Measurements from ENCODE around the gene RAB31. TPM values are rescaled to one million over a fixed set of nuclear protein-coding genes. Genes with fewer than 3 reads are reported as not detected.
"Not testable (repeated sequence)": the region's sequence is repeated elsewhere in the genome, so short reads cannot be mapped to it uniquely, and the experiment has no call there.

The RAB31 gene
- total and polyA plus RNA-seq, 2 of the 13 experiments (the other 11 are each of a cell fraction or from before 2014, with no cell fraction given), result 1.1 to 1.7 TPM

DNA sequence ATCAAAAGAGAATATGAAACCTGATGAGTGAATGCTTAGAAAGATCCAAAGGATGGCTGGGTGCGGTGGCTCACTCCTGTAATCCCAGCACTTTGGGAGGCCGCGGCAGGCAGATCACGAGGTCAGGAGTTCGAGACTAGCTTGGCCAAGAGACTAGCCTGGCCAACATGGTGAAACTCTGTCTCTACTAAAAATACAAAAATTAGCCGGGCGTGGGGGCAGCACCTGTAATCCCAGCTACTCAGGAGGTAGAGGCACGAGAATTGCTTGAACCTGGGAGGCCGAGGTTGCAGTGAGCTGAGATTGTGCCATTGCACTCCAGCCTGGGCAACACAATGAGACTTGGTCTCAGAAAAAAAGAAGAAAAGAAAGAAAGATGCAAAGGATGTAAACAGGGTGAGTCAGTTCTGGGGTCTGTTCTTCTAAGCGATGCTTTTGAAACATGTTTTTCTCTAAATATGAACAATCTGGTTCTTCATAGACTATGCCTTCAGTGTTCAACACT, 189.7 kb downstream of the RAB31 start:
- H3K4me3 ChIP-seq (replicated peaks in 1 of 3; ENCODE audit: insufficient read depth in 1 of 3, low read depth in 2 of 3, low read length in 3 of 3); CTCF ChIA-PET (ENCODE audit: low intra/inter-chr PET ratio, low total read pairs); intact Hi-C loops (cut with micrococcal nuclease; ENCODE audit: unreplicated experiment); H3K27ac ChIP-seq (ENCODE audit: extremely low read length, insufficient read depth, low read length); in situ Hi-C loops (cut with HindIII; ENCODE audit: extremely low pct_ligation_motif_present, low pct_unique_long_range_greater_than_20kb); H3K27me3 ChIP-seq (ENCODE audit: control insufficient read depth in 1 of 2, insufficient read depth in 2 of 2, low read length in 2 of 2); DNase-seq (ENCODE audit: low spot score); FAIRE-seq; H3K4me2 ChIP-seq (ENCODE audit: low read depth, low read length); H2AFZ ChIP-seq (ENCODE audit: low read length); H3K36me3 ChIP-seq (replicated peaks in 1 of 2; ENCODE audit: control insufficient read depth in 1 of 2, insufficient read depth in 2 of 2, low read length in 2 of 2); H3K9ac ChIP-seq (ENCODE audit: insufficient read depth, low read depth, low read length); BruUV-seq (replicated peaks); H4K20me1 ChIP-seq (ENCODE audit: insufficient read depth, low read length); ATAC-seq; H3K79me2 ChIP-seq (ENCODE audit: insufficient read depth, low read length); H3K9me3 ChIP-seq (ENCODE audit: low read length): not testable (repeated sequence)
- WGBS (ENCODE audit: low lambda C conversion rate), result 96% methylated on average over 10 of the region's 10 CpGs
- H3K4me1 ChIP-seq (ENCODE audit: insufficient read depth, low read length), result peaks cover 32% of the 10 kb centered on the region
- POLR2A ChIA-PET, result interaction anchor here (1.5 kb wide), 1 partner anchor 16 kb away, joined by 5 read pairs; the partner anchor contains the start of gene VAPA

DNA sequence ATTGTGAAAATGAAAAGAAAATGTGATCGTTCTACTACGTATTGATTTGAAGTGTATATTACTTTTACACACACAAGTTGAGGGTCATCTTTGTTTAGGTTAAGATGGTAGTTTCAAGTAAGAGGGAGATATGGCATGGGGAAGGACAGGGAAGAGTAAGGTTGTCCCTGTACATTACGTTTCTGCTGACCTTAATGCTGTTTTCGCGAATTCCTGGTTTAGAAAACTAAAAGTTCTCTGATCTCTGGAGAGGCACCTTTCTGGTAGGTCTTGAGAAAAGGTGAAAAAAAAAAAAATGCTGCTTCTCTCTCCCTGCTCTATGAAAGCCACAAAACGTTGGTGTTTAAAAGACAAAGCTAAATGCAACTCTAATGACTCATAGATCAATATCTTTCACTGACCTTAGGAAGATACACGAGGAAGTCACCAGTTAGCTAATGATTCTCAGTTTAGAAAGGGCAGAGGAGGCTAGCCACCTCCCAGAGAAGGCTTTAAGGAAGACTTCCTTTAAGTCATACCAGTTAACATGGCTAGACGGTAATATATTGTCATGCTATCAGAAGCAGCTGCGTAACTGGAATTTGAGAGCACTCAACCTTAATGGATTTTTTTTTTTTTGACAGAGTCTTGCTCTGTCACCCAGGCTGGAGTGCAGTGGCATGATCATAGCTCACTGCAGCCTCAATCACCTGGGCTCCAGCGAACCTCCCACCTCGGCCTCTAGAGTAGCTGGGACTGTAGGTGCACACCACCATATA, 190.9 kb downstream of the RAB31 start:
- H2AFZ ChIP-seq (ENCODE audit: low read length), result no peak overlapping the region
- WGBS (ENCODE audit: low lambda C conversion rate), result 15% methylated on average over 11 of the region's 11 CpGs
- FAIRE-seq (peak; percentile 50), DNase-seq (ENCODE audit: low spot score) (peak; percentile 75), ATAC-seq (peak; percentile 92)
- intact Hi-C loops (cut with micrococcal nuclease; ENCODE audit: unreplicated experiment), result no loop called here
- peak overlapping the region; percentile 30; the same call in 1 of the 2 replicates for H3K9ac ChIP-seq (ENCODE audit: insufficient read depth, low read depth, low read length)
- H3K9me3 ChIP-seq (ENCODE audit: low read length), result no peaks in the 10 kb centered on the region
- H3K4me3 ChIP-seq (replicated peaks in 1 of 3; ENCODE audit: insufficient read depth in 1 of 3, low read depth in 2 of 3, low read length in 3 of 3), result peak overlapping the region in 1 of 3 experiments; percentile 30; a peak in 1 of 6 replicates
- H3K36me3 ChIP-seq (replicated peaks in 1 of 2; ENCODE audit: control insufficient read depth in 1 of 2, insufficient read depth in 2 of 2, low read length in 2 of 2), result no peaks in the 10 kb centered on the region
- H3K4me2 ChIP-seq (ENCODE audit: low read depth, low read length), result peak overlapping the region; percentile 41
- in situ Hi-C loops (cut with HindIII; ENCODE audit: extremely low pct_ligation_motif_present, low pct_unique_long_range_greater_than_20kb), result no loop called here
- H3K27ac ChIP-seq (ENCODE audit: extremely low read length, insufficient read depth, low read length), result peak overlapping the region; percentile 29
- no peaks in the 10 kb centered on the region for H3K27me3 ChIP-seq (ENCODE audit: control insufficient read depth in 1 of 2, insufficient read depth in 2 of 2, low read length in 2 of 2)
- no TSS peak for BruUV-seq (replicated peaks)
- POLR2A ChIA-PET, result interaction anchor here (0.9 to 1.3 kb wide), 3 partner anchors 15 to 29 kb away, joined by 3 to 19 read pairs (median 8); partner anchors contain the start of gene VAPA
- no peaks in the 10 kb centered on the region for H4K20me1 ChIP-seq (ENCODE audit: insufficient read depth, low read length)
- no peaks in the 10 kb centered on the region for H3K79me2 ChIP-seq (ENCODE audit: insufficient read depth, low read length)
- H3K4me1 ChIP-seq (ENCODE audit: insufficient read depth, low read length), result peaks cover 25% of the 10 kb centered on the region
- CTCF ChIA-PET (ENCODE audit: low intra/inter-chr PET ratio, low total read pairs), result no interaction called here
- TF ChIP-seq HMG20A (CRISPR knock-in tag; IDR thresholded peaks at IDR 0.05; ENCODE audit: borderline replicate concordance), result peak; percentile 53; the same call in 1 of the 2 replicates
- peak; percentile 41; the same call in 1 of the 2 replicates for TF ChIP-seq ZNF362 (CRISPR knock-in tag; IDR thresholded peaks at IDR 0.05; ENCODE audit: borderline replicate concordance)
- TF ChIP-seq ZNF644 (CRISPR knock-in tag; IDR thresholded peaks at IDR 0.05; ENCODE audit: low read depth), result 0 out of 2 replicates have a peak, but pooled peaks have one; percentile 24
- peak in 1 of 2 experiments; percentile 58; a peak in 1 of 4 replicates for TF ChIP-seq EP300 (IDR thresholded peaks at IDR 0.05; ENCODE audit: low read depth in 2 of 2, low read length in 2 of 2)
- TF ChIP-seq EP300 (CRISPR knock-in tag; IDR thresholded peaks at IDR 0.05; ENCODE audit: borderline replicate concordance), result no peak
- 0 out of 2 replicates have a peak, but pooled peaks have one; percentile 19 for TF ChIP-seq HDAC1 (CRISPR knock-in tag; IDR thresholded peaks at IDR 0.05)
- TF ChIP-seq CREM (IDR thresholded peaks at IDR 0.05), result peak; percentile 47; the same call in 1 of the 2 replicates
- no peak for TF ChIP-seq CREM (CRISPR knock-in tag; IDR thresholded peaks at IDR 0.05)
- TF ChIP-seq ZNF331 (CRISPR knock-in tag; IDR thresholded peaks at IDR 0.05), result peak; percentile 37; the same call in 1 of the 2 replicates
- TF ChIP-seq RCOR2 (CRISPR knock-in tag; IDR thresholded peaks at IDR 0.05), result 0 out of 2 replicates have a peak, but pooled peaks have one; percentile 52
- TF ChIP-seq MYNN (CRISPR knock-in tag; IDR thresholded peaks at IDR 0.05; ENCODE audit: low read depth), result no peak
- TF ChIP-seq TIGD3 (CRISPR knock-in tag; IDR thresholded peaks at IDR 0.05; ENCODE audit: borderline replicate concordance), result no peak
- peak; percentile 44 for TF ChIP-seq THAP11 (CRISPR knock-in tag; IDR thresholded peaks at IDR 0.05)
- TF ChIP-seq DR1 (CRISPR knock-in tag; IDR thresholded peaks at IDR 0.05), result no peak
